Thoracic aorta (tissue), 2 donors: Measurements from ENCODE around the gene CYB561A3. TPM values are rescaled to one million over a fixed set of nuclear protein-coding genes. Genes with fewer than 3 reads are reported as not detected.

Experiments
- ATAC-seq: fragments of 150-250 bp; one replicate; pipeline ENCODE4 v1.8.0; 2017; ENCODE audit warnings: low read depth; ENCODE audit not compliant: insufficient number of reproducible peaks, low FRiP score
- DNase-seq: peaks from one replicate; pipeline ENCODE4 v3.0.0-alpha.2; 2020; ENCODE audit warnings: low spot score
- H3K27ac ChIP-seq, 2 donors: fragments of 200-600 bp; sonication (generic); 1 replicate in 1 of 2; 2 replicates in 1 of 2; pipeline ENCODE4 v1.5.1; 2016; ENCODE audit warnings: mild to moderate bottlenecking in 2 of 2, moderate library complexity in 2 of 2
- H3K27me3 ChIP-seq: fragments of 200-600 bp; sonication (generic); replicated peaks from 2 replicates; pipeline ENCODE4 v1.6.0; 2016; ENCODE audit warnings: mild to moderate bottlenecking; ENCODE audit not compliant: insufficient read depth
- H3K36me3 ChIP-seq: fragments of 200-600 bp; sonication (generic); one replicate; pipeline ENCODE4 v1.5.1; 2016
- H3K4me1 ChIP-seq, 2 donors: fragments of 200-600 bp; sonication (generic); 1 replicate in 1 of 2; 2 replicates in 1 of 2; pipeline versions ENCODE4 v1.5.1 to v1.6.0; 2016; ENCODE audit warnings: low read depth in 2 of 2, mild to moderate bottlenecking in 1 of 2; ENCODE audit not compliant: control insufficient read depth in 1 of 2
- H3K4me3 ChIP-seq: fragments of 200-600 bp; sonication (generic); 2 replicates; pipeline ENCODE4 v1.5.1; 2016; ENCODE audit warnings: mild to moderate bottlenecking
- H3K9me3 ChIP-seq: fragments of 200-600 bp; sonication (generic); 2 replicates; pipeline ENCODE4 v1.5.1; 2016
- total RNA-seq, 2 donors: library from RNA; depleted of rRNA; stranded (reverse); fragments of >200 nt; gene quantifications; one replicate each; pipeline versions ENCODE4 v1.1.0 to v1.2.3, GENCODE V29; 2016
- TF ChIP-seq, protein P1 (sequence below): fragments of 200-600 bp; sonication (generic); IDR thresholded peaks from one replicate; pipeline ENCODE4 v1.5.1; 2019; ENCODE audit warnings: antibody characterized with exemption

Gene CYB561A3
- total RNA-seq, 2 donors from 2014 or later = 37.1 to 80.8 TPM

GRCh38 chr11:61354208-61354607, 7.5 kb downstream of the CYB561A3 start:
- no peak for ATAC-seq
- Histone ChIP-seq H3K27ac (no peak overlapping the region), H3K36me3 (peaks cover 19% of the 10 kb centered on the region), H3K4me3 (no peak overlapping the region), H3K9me3 (no peaks in the 10 kb centered on the region), H3K4me1 (no peaks in the 10 kb centered on the region), H3K27me3 (no peaks in the 10 kb centered on the region)
- DNase-seq = no peak
- TF ChIP-seq, protein P1, sequence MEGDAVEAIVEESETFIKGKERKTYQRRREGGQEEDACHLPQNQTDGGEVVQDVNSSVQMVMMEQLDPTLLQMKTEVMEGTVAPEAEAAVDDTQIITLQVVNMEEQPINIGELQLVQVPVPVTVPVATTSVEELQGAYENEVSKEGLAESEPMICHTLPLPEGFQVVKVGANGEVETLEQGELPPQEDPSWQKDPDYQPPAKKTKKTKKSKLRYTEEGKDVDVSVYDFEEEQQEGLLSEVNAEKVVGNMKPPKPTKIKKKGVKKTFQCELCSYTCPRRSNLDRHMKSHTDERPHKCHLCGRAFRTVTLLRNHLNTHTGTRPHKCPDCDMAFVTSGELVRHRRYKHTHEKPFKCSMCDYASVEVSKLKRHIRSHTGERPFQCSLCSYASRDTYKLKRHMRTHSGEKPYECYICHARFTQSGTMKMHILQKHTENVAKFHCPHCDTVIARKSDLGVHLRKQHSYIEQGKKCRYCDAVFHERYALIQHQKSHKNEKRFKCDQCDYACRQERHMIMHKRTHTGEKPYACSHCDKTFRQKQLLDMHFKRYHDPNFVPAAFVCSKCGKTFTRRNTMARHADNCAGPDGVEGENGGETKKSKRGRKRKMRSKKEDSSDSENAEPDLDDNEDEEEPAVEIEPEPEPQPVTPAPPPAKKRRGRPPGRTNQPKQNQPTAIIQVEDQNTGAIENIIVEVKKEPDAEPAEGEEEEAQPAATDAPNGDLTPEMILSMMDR = no peak

DNA sequence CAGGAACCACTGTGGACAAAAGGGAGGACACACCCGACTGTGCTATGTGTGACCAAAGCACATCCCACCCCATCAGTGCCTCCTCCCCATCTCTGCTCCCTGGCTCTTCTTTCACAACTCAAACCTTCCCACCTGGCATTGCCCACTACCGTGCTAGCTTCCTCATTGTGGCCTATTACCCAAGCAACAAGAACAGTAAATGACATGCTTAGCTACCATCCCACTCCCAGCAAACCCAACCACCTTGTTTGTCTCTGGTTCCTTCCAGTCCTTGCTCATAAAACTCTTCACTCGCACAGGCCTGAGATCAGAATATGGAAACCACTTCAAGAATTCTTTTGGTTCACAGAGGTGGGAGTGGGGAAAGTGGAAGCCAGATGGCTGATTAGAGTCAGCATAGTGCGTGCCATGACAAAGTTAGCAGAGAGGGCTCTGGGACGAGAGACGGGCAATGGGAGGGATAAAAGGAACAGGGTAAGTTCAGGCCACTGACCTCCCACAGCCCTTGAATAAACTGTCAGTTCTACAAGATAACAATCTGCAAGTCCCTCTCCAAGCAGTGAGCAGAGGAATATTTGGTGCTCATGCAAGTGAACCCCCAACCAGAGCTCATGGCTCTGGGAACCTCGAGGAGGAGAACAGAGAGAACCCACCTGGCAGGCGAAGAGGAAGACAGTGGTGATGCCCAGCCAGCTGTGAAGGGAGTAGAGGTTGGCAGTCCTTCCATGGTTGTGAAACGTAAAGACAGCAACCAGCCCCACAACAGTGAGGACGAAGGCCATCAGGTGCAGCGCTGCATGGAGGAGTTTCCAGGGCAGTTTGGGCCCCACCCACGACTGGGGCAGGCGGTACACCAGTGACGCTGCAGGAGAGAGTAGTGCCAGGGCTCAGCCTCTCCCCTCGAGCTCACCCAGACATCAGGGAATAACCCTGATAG, 8.3 kb downstream of the CYB561A3 start:
- ATAC-seq (no peak), DNase-seq (no peak)
- TF ChIP-seq, protein P1 = no peak
- Histone ChIP-seq H3K4me3 (no peak overlapping the region), H3K36me3 (peaks cover 19% of the 10 kb centered on the region), H3K27me3 (no peaks in the 10 kb centered on the region), H3K9me3 (no peaks in the 10 kb centered on the region), H3K27ac (no peak overlapping the region), H3K4me1 (no peaks in the 10 kb centered on the region)

- ATAC-seq (no peak), DNase-seq (no peak)
- Histone ChIP-seq H3K4me3 (no peak overlapping the region), H3K27me3 (no peaks in the 10 kb centered on the region), H3K36me3 (peaks cover 19% of the 10 kb centered on the region), H3K4me1 (no peaks in the 10 kb centered on the region), H3K9me3 (no peaks in the 10 kb centered on the region), H3K27ac (no peak overlapping the region)
- TF ChIP-seq, protein P1 = no peak
These were observed 9.6 kb downstream of the CYB561A3 start for GRCh38 chr11:61352038-61352437.

- Histone ChIP-seq H3K4me3 (no peak overlapping the region), H3K27me3 (no peaks in the 10 kb centered on the region), H3K27ac (no peak overlapping the region), H3K4me1 (no peaks in the 10 kb centered on the region), H3K9me3 (no peaks in the 10 kb centered on the region), H3K36me3 (peaks cover 19% of the 10 kb centered on the region)
- TF ChIP-seq, protein P1 = no peak
- ATAC-seq (no peak), DNase-seq (no peak)
These were observed 10.9 kb downstream of the CYB561A3 start for GRCh38 chr11:61350803-61351202.

DNA sequence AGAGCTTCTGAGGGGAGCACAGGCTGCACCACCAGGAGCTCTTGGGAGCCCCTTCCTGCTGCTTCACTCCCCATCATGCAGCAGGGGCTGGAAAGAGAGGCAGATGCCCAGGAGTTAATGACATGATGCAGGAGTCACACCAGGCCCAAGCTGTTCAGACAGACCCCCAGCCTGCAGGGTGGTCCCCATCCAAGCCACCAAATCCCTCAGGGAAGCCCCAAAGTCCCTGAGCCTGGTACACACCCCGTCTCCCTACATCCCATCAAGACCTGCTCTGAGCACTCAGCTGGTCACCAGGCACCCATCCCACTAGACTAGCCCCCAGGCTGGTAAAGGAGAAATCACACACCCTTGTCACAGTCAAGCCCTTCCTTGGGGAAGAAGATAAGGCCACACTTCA, 11.3 kb downstream of the CYB561A3 start:
- DNase-seq (no peak), ATAC-seq (no peak)
- H3K4me1 ChIP-seq = no peaks in the 10 kb centered on the region
- no peak overlapping the region for H3K27ac ChIP-seq
- H3K9me3 ChIP-seq = no peaks in the 10 kb centered on the region
- no peaks in the 10 kb centered on the region for H3K27me3 ChIP-seq
- H3K4me3 ChIP-seq = no peak overlapping the region
- TF ChIP-seq, protein P1 = no peak
- H3K36me3 ChIP-seq = peaks cover 19% of the 10 kb centered on the region
